Posterior vena cava (tissue), 2 donors: Measurements from ENCODE around the gene IKBKE. TPM values are rescaled to one million over a fixed set of nuclear protein-coding genes. Genes with fewer than 3 reads are reported as not detected.

Experiments used
- DNase-seq: peaks from one replicate; pipeline ENCODE4 v3.0.0-alpha.2; 2020; ENCODE audit warnings: low spot score
- intact Hi-C, 2 donors: fragments of 100-400 bp; cut with DNase I; formaldehyde crosslinking; loops; one replicate each; pipeline versions ENCODE4 v1.14.1 to v1.14.2; 2022 to 2023
- long read RNA-seq, 2 donors: library from polyadenylated mRNA; unstranded; transcript quantifications; one replicate each; pipeline ENCODE4 v2.0.0, GENCODE V29; 2020 to 2021
- total RNA-seq, 2 donors: library from RNA; stranded (reverse); fragmentation: NEBNext Ultra II Directional; extraction: Animal tissue kit (Norgen Biotek cat#: 25700); gene quantifications; one replicate each; pipeline ENCODE4 v1.2.1, GENCODE V29; 2021
- donor health status: DM: yes; HTN: yes; CAD: no.
- donor health status: DM: yes; HTN: yes; CAD: no.

IKBKE gene
- 1 to 10 TPM; 4.8 to 6.5 TPM for total RNA-seq
- long read RNA-seq, donor 1, partial matches to known transcripts, result 2 of 5 reads
- long read RNA-seq, donor 1, other reads (novel, unspliced or antisense), result 2 of 5 reads
- long read RNA-seq, donor 2, transcript IKBKE-204 (21 exons, 2,487 nt), result major isoform, 5 of 10 reads
- long read RNA-seq, donor 2, partial matches to known transcripts, result 0 of 10 reads
- long read RNA-seq, donor 2, other reads (novel, unspliced or antisense), result 3 of 10 reads

- intact Hi-C loops, result loop anchor here in 1 of 2 donors (10.0 kb wide), 1 partner anchor 705 kb away; no protein-coding TSS in a partner anchor
- peak; percentile 87 for DNase-seq
These were observed at the start of gene IKBKE for GRCh38 chr1:206469933-206470691. IKBKE (plus strand) TSS chr1:206470476; CDS start chr1:206473228, 2,752 bp downstream.

- DNase-seq, result no peak
- intact Hi-C loops, result no loop called here
These were observed 48.5 kb upstream of the IKBKE start for GRCh38 chr1:206421616-206422340.

GRCh38 chr1:206422525-206422924 lies 47.8 kb upstream of the IKBKE start:
- DNase-seq, result no peak
- intact Hi-C loops, result no loop called here

- intact Hi-C loops, result no loop called here
These were observed 43.0 kb upstream of the IKBKE start for GRCh38 chr1:206427291-206427690.

GRCh38 chr1:206429421-206429820 lies 40.9 kb upstream of the IKBKE start:
- intact Hi-C loops, result no loop called here
- DNase-seq, result no peak

More at GRCh38 chr1:206427291-206427690, 43.0 kb upstream of the IKBKE start:
- no peak for DNase-seq

- intact Hi-C loops, result no loop called here
- no peak for DNase-seq
These were observed 40.0 kb upstream of the IKBKE start for GRCh38 chr1:206430031-206430983.

GRCh38 chr1:206435445-206435844 lies 34.8 kb upstream of the IKBKE start:
- intact Hi-C loops, result no loop called here

GRCh38 chr1:206438554-206438953 lies 31.7 kb upstream of the IKBKE start:
- DNase-seq, result no peak

More at GRCh38 chr1:206435445-206435844, 34.8 kb upstream of the IKBKE start:
- DNase-seq, result no peak

GRCh38 chr1:206439205-206439604 lies 31.1 kb upstream of the IKBKE start:
- DNase-seq, result no peak
- intact Hi-C loops, result no loop called here

More at GRCh38 chr1:206438554-206438953, 31.7 kb upstream of the IKBKE start:
- intact Hi-C loops, result no loop called here

GRCh38 chr1:206441336-206441967 lies 28.8 kb upstream of the IKBKE start:
- no peak for DNase-seq
- intact Hi-C loops, result no loop called here

GRCh38 chr1:206442101-206442500 lies 28.2 kb upstream of the IKBKE start:
- DNase-seq, result no peak
- intact Hi-C loops, result no loop called here

- intact Hi-C loops, result no loop called here
- DNase-seq, result no peak
These were observed 25.2 kb upstream of the IKBKE start for GRCh38 chr1:206445116-206445515.

- intact Hi-C loops, result no loop called here
- no peak for DNase-seq
These were observed 24.3 kb upstream of the IKBKE start for GRCh38 chr1:206445911-206446356.

- intact Hi-C loops, result no loop called here
These were observed 23.4 kb upstream of the IKBKE start for GRCh38 chr1:206446688-206447421.

GRCh38 chr1:206447422-206447765 lies 22.9 kb upstream of the IKBKE start:
- no peak for DNase-seq
- intact Hi-C loops, result no loop called here

More at GRCh38 chr1:206446688-206447421, 23.4 kb upstream of the IKBKE start:
- DNase-seq, result no peak

- DNase-seq, result no peak
- intact Hi-C loops, result no loop called here
These were observed 22.5 kb upstream of the IKBKE start for GRCh38 chr1:206447792-206448191.

- intact Hi-C loops, result no loop called here
These were observed 21.8 kb upstream of the IKBKE start for GRCh38 chr1:206448471-206448870.

GRCh38 chr1:206449565-206449964 lies 20.7 kb upstream of the IKBKE start:
- no peak for DNase-seq
- intact Hi-C loops, result no loop called here

More at GRCh38 chr1:206448471-206448870, 21.8 kb upstream of the IKBKE start:
- DNase-seq, result no peak
